Thyroid gland (tissue), 4 donors: ENCODE measurements around the gene ANKMY2.

Experiments used
- POLR2A ChIP-seq, 2 donors: fragments of 450-650 bp; IDR thresholded peaks; one replicate each; pipeline ENCODE4 v1.6.1; 2017; ENCODE audit warnings: antibody characterized with exemption in 2 of 2, mild to moderate bottlenecking in 2 of 2, moderate library complexity in 1 of 2
- TF ChIP-seq, protein P1 (sequence below), 6 experiments: fragments of 200-600 bp in 3 of 6; fragments of 450-650 bp in 3 of 6; sonication (generic) in 3 of 6; IDR thresholded peaks; one replicate each; pipeline ENCODE4 v1.5.1; 2016 to 2019; ENCODE audit warnings: antibody characterized with exemption in 6 of 6, mild to moderate bottlenecking in 2 of 6, inconsistent platforms in 1 of 6, moderate library complexity in 1 of 6

- TF ChIP-seq, protein P1, sequence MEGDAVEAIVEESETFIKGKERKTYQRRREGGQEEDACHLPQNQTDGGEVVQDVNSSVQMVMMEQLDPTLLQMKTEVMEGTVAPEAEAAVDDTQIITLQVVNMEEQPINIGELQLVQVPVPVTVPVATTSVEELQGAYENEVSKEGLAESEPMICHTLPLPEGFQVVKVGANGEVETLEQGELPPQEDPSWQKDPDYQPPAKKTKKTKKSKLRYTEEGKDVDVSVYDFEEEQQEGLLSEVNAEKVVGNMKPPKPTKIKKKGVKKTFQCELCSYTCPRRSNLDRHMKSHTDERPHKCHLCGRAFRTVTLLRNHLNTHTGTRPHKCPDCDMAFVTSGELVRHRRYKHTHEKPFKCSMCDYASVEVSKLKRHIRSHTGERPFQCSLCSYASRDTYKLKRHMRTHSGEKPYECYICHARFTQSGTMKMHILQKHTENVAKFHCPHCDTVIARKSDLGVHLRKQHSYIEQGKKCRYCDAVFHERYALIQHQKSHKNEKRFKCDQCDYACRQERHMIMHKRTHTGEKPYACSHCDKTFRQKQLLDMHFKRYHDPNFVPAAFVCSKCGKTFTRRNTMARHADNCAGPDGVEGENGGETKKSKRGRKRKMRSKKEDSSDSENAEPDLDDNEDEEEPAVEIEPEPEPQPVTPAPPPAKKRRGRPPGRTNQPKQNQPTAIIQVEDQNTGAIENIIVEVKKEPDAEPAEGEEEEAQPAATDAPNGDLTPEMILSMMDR (IDR thresholded peaks at IDR 0.05) = no peak
- TF ChIP-seq POLR2A (IDR thresholded peaks at IDR 0.05) = no peak
Observed at GRCh38 chr7:16627236-16627635, 18.3 kb downstream of the ANKMY2 start.
